ENCODE measurements around the gene TOR4A.

TOR4A gene

GRCh38 chr9:137306850-137307254, 29.3 kb downstream of the TOR4A start:
- DNase-seq (ENCODE audit: low read depth) = no peak

- no peak for DNase-seq (ENCODE audit: low read depth)
Measured at GRCh38 chr9:137307255-137308056, 29.9 kb downstream of the TOR4A start.

GRCh38 chr9:137308057-137308619, 30.6 kb downstream of the TOR4A start:
- no peak for DNase-seq (ENCODE audit: low read depth)

GRCh38 chr9:137309368-137310188, 32.1 kb downstream of the TOR4A start:
- DNase-seq (ENCODE audit: low read depth) = no peak

- DNase-seq (ENCODE audit: low read depth) = no peak
Measured at GRCh38 chr9:137310189-137311052, 32.9 kb downstream of the TOR4A start.

- DNase-seq (ENCODE audit: low read depth) = no peak
Measured at GRCh38 chr9:137311171-137311985, 33.9 kb downstream of the TOR4A start.

GRCh38 chr9:137311986-137312851, 34.7 kb downstream of the TOR4A start:
- no peak for DNase-seq (ENCODE audit: low read depth)

- DNase-seq (ENCODE audit: low read depth) = no peak
Measured at GRCh38 chr9:137312852-137313325, 35.4 kb downstream of the TOR4A start.

- DNase-seq (ENCODE audit: low read depth) = no peak
Measured at GRCh38 chr9:137313326-137313936, 35.9 kb downstream of the TOR4A start.

- no peak for DNase-seq (ENCODE audit: low read depth)
Measured at GRCh38 chr9:137313956-137314560, 36.5 kb downstream of the TOR4A start.

- DNase-seq (ENCODE audit: low read depth) = no peak
Measured at GRCh38 chr9:137314561-137315560, 37.3 kb downstream of the TOR4A start.

- DNase-seq (ENCODE audit: low read depth) = no peak
Measured at GRCh38 chr9:137315581-137316011, 38.1 kb downstream of the TOR4A start.

- no peak for DNase-seq (ENCODE audit: low read depth)
Measured at GRCh38 chr9:137316012-137316981, 38.8 kb downstream of the TOR4A start.

GRCh38 chr9:137317021-137317717, 39.6 kb downstream of the TOR4A start:
- no peak for DNase-seq (ENCODE audit: low read depth)

- no peak for DNase-seq (ENCODE audit: low read depth)
Measured at GRCh38 chr9:137317718-137318511, 40.4 kb downstream of the TOR4A start.
